Smooth muscle cell (in vitro differentiated cells): ENCODE results near the gene PTPRM. TPM values are rescaled to one million over a fixed set of nuclear protein-coding genes. Genes with fewer than 3 reads are reported as not detected.

Experiments used
- DNase-seq: peaks from one replicate; lab custom pipeline; 2025; ENCODE audit not compliant: unreplicated experiment; lab: John Stamatoyannopoulos, UW
- H2AFZ ChIP-seq: fragments of 200-600 bp; sonication (generic); 2 replicates; pipeline ENCODE4 v1.6.0; 2016; ENCODE audit warnings: antibody characterized with exemption, low read depth, mild to moderate bottlenecking
- H3F3A ChIP-seq: fragments of 200-600 bp; sonication (generic); 2 replicates; pipeline ENCODE4 v1.6.0; 2017; ENCODE audit warnings: antibody characterized with exemption, low read depth
- H3K27ac ChIP-seq: fragments of 200-600 bp; sonication (generic); 2 replicates; pipeline ENCODE4 v1.5.1; 2016; ENCODE audit warnings: low read depth, mild to moderate bottlenecking
- H3K27me3 ChIP-seq: fragments of 200-600 bp; sonication (generic); 2 replicates; pipeline ENCODE4 v1.6.1; 2016; ENCODE audit warnings: low read depth, mild to moderate bottlenecking
- H3K36me3 ChIP-seq: fragments of 200-600 bp; sonication (generic); 2 replicates; pipeline ENCODE4 v1.5.1; 2016; ENCODE audit warnings: low read depth
- H3K4me1 ChIP-seq: fragments of 200-600 bp; sonication (generic); 2 replicates; pipeline ENCODE4 v1.5.1; 2016; ENCODE audit warnings: low read depth
- H3K4me2 ChIP-seq: fragments of 200-600 bp; sonication (generic); 2 replicates; pipeline ENCODE4 v1.6.0; 2016; ENCODE audit warnings: mild to moderate bottlenecking
- H3K4me3 ChIP-seq: fragments of 200-600 bp; sonication (generic); 2 replicates; pipeline ENCODE4 v1.5.1; 2016; ENCODE audit warnings: mild to moderate bottlenecking
- H3K79me2 ChIP-seq: fragments of 200-600 bp; sonication (generic); 2 replicates; pipeline ENCODE4 v1.6.0; 2016; ENCODE audit warnings: low read depth, mild to moderate bottlenecking
- H3K9ac ChIP-seq: fragments of 200-600 bp; sonication (generic); 2 replicates; pipeline ENCODE4 v1.6.0; 2016; ENCODE audit warnings: low read depth
- H3K9me3 ChIP-seq: fragments of 200-600 bp; sonication (generic); replicated peaks from 2 replicates; pipeline ENCODE4 v1.5.1; 2016; ENCODE audit warnings: low read depth
- H4K20me1 ChIP-seq: fragments of 200-600 bp; sonication (generic); 2 replicates; pipeline ENCODE4 v1.6.0; 2016; ENCODE audit warnings: low read depth
- CTCF ChIP-seq: fragments of 200-600 bp; sonication (generic); IDR thresholded peaks from 2 replicates; pipeline ENCODE4 v1.5.1; 2017; ENCODE audit warnings: borderline replicate concordance, mild to moderate bottlenecking, antibody characterized with exemption; ENCODE audit not compliant: insufficient read depth, poor library complexity, severe bottlenecking
- WGBS: methylation state at CpG from one replicate; pipeline ENCODE4 v1.1.7; 2016; ENCODE audit warnings: low lambda C conversion rate; 5-methylcytosine and 5-hydroxymethylcytosine counted together
- polyA plus RNA-seq: library from polyadenylated mRNA; unstranded; fragments of >200 nt; fragmentation: Nextera tagmentation; extraction: Ambion mirVana; gene quantifications from 2 replicates; pipeline ENCODE4 v1.2.1, GENCODE V29; 2016
- total RNA-seq: library from RNA; depleted of rRNA; stranded (reverse); fragments of >200 nt; gene quantifications from 2 replicates; pipeline ENCODE4 v1.2.3, GENCODE V29; 2014

Gene PTPRM
- total and polyA plus RNA-seq, 2 experiments from 2014 or later: 57.5 to 115 TPM

- no peaks in the 10 kb centered on the region for H3K9me3 ChIP-seq
- H3K4me2 ChIP-seq: no peak overlapping the region
- H3K36me3 ChIP-seq: no peaks in the 10 kb centered on the region
- no peak for DNase-seq
- H3K4me3 ChIP-seq: no peak overlapping the region
- H2AFZ ChIP-seq: no peak overlapping the region
- H3K79me2 ChIP-seq: no peaks in the 10 kb centered on the region
- no peaks in the 10 kb centered on the region for H3K27me3 ChIP-seq
- no peaks in the 10 kb centered on the region for H3F3A ChIP-seq
- H3K9ac ChIP-seq: no peak overlapping the region
- no peak overlapping the region for H3K27ac ChIP-seq
- WGBS: 93% methylated on average over 1 of the region's 1 CpG
- no peaks in the 10 kb centered on the region for H4K20me1 ChIP-seq
- no peaks in the 10 kb centered on the region for H3K4me1 ChIP-seq
- TF ChIP-seq CTCF: no peak
Observed at GRCh38 chr18:8277270-8277669, 710.2 kb downstream of the PTPRM start.

GRCh38 chr18:8279346-8279745 lies 712.2 kb downstream of the PTPRM start:
- WGBS: 66% methylated on average over 9 of the region's 9 CpGs
- H3K9ac ChIP-seq: no peak overlapping the region

GRCh38 chr18:8279781-8280330 lies 712.7 kb downstream of the PTPRM start:
- Histone ChIP-seq H3K36me3 (no peaks in the 10 kb centered on the region), H2AFZ (no peak overlapping the region), H3K4me1 (no peaks in the 10 kb centered on the region), H3K79me2 (no peaks in the 10 kb centered on the region), H3F3A (no peaks in the 10 kb centered on the region), H3K9me3 (no peaks in the 10 kb centered on the region), H3K27me3 (no peaks in the 10 kb centered on the region), H3K4me3 (no peak overlapping the region), H3K9ac (no peak overlapping the region), H4K20me1 (no peaks in the 10 kb centered on the region), H3K27ac (no peak overlapping the region), H3K4me2 (no peak overlapping the region)
- DNase-seq: no peak
- TF ChIP-seq CTCF: no peak
- WGBS: 93% methylated on average over 7 of the region's 7 CpGs

More at GRCh38 chr18:8279346-8279745, 712.2 kb downstream of the PTPRM start:
- no peak overlapping the region for H3K4me3 ChIP-seq
- H4K20me1 ChIP-seq: no peaks in the 10 kb centered on the region
- H3K27ac ChIP-seq: no peak overlapping the region
- H3F3A ChIP-seq: no peaks in the 10 kb centered on the region
- TF ChIP-seq CTCF: no peak
- no peaks in the 10 kb centered on the region for H3K27me3 ChIP-seq
- no peak overlapping the region for H3K4me2 ChIP-seq
- no peaks in the 10 kb centered on the region for H3K36me3 ChIP-seq
- no peaks in the 10 kb centered on the region for H3K4me1 ChIP-seq
- H3K9me3 ChIP-seq: no peaks in the 10 kb centered on the region
- DNase-seq: no peak
- no peaks in the 10 kb centered on the region for H3K79me2 ChIP-seq
- H2AFZ ChIP-seq: no peak overlapping the region

GRCh38 chr18:8283891-8284585 lies 716.9 kb downstream of the PTPRM start:
- no peaks in the 10 kb centered on the region for H3K79me2 ChIP-seq
- no peaks in the 10 kb centered on the region for H3K4me1 ChIP-seq
- H3K27me3 ChIP-seq: no peaks in the 10 kb centered on the region
- H2AFZ ChIP-seq: no peak overlapping the region
- no peaks in the 10 kb centered on the region for H4K20me1 ChIP-seq
- H3K36me3 ChIP-seq: no peaks in the 10 kb centered on the region
- H3K4me3 ChIP-seq: no peak overlapping the region
- TF ChIP-seq CTCF: no peak
- no peak overlapping the region for H3K27ac ChIP-seq
- WGBS: 85% methylated on average over 3 of the region's 3 CpGs
- DNase-seq: no peak
- H3K4me2 ChIP-seq: no peak overlapping the region
- H3K9me3 ChIP-seq: no peaks in the 10 kb centered on the region
- no peaks in the 10 kb centered on the region for H3F3A ChIP-seq
- H3K9ac ChIP-seq: no peak overlapping the region
